ENCODE data around the gene GPR156.

DNA sequence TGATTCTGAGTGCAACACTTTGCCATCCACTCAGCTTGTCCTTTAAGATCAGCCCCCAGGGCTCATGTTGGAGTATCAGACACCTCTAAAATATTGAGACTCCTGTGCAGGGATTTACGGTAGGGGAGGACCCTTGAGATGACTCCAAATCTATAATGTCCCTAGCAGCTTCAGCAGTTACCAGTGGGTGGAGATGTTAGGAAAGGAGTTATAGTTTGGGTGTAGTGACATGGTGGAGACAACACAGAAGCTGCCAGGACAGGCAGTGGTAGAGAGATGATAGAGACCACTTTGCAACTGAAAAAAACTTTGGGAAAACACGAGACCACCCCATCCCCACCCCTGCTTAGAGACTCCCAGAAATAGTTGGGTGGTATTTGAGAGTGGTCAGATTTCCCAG lies 147.5 kb downstream of the GPR156 start:
- TF ChIP-seq, protein P1, sequence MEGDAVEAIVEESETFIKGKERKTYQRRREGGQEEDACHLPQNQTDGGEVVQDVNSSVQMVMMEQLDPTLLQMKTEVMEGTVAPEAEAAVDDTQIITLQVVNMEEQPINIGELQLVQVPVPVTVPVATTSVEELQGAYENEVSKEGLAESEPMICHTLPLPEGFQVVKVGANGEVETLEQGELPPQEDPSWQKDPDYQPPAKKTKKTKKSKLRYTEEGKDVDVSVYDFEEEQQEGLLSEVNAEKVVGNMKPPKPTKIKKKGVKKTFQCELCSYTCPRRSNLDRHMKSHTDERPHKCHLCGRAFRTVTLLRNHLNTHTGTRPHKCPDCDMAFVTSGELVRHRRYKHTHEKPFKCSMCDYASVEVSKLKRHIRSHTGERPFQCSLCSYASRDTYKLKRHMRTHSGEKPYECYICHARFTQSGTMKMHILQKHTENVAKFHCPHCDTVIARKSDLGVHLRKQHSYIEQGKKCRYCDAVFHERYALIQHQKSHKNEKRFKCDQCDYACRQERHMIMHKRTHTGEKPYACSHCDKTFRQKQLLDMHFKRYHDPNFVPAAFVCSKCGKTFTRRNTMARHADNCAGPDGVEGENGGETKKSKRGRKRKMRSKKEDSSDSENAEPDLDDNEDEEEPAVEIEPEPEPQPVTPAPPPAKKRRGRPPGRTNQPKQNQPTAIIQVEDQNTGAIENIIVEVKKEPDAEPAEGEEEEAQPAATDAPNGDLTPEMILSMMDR (IDR thresholded peaks at IDR 0.05): no peak
- TF ChIP-seq POLR2A (IDR thresholded peaks at IDR 0.05) (no peak), POLR2AphosphoS5 (IDR thresholded peaks at IDR 0.05) (no peak), EP300 (IDR thresholded peaks at IDR 0.05) (no peak)

Data from upper lobe of left lung (tissue), 4 donors.